NCI-H345 (cell line): ENCODE measurements around the gene IL21.
"Not testable (repeated sequence)": the region's sequence is repeated elsewhere in the genome, so short reads cannot be mapped to it uniquely, and the experiment has no call there.

Source experiments
- DNase-seq: peaks from one replicate; lab custom pipeline; 2025; lab: John Stamatoyannopoulos, UW

Gene IL21

GRCh38 chr4:122621016-122621507 is at the start of gene IL21:
TSS of gene IL21 (minus strand) at chr4:122621066. CDS start at chr4:122621011, 55 bp downstream.
- no peak for DNase-seq

GRCh38 chr4:122669911-122670738 is 49.3 kb upstream of the IL21 start:
- DNase-seq: no peak

- DNase-seq: no peak
Observed at GRCh38 chr4:122668241-122668640, 47.4 kb upstream of the IL21 start.

GRCh38 chr4:122666527-122667245 is 45.8 kb upstream of the IL21 start:
- DNase-seq: no peak

GRCh38 chr4:122665161-122665929 is 44.5 kb upstream of the IL21 start:
- DNase-seq: no peak

GRCh38 chr4:122663814-122664610 is 43.1 kb upstream of the IL21 start:
- DNase-seq: no peak

GRCh38 chr4:122663291-122663690 is 42.4 kb upstream of the IL21 start:
- no peak for DNase-seq

- DNase-seq: no peak
Observed at GRCh38 chr4:122662701-122663100, 41.8 kb upstream of the IL21 start.

- no peak for DNase-seq
Observed at GRCh38 chr4:122661176-122662160, 40.6 kb upstream of the IL21 start.

- no peak for DNase-seq
Observed at GRCh38 chr4:122658818-122659295, 38.0 kb upstream of the IL21 start.

- no peak for DNase-seq
Observed at GRCh38 chr4:122658377-122658776, 37.5 kb upstream of the IL21 start.

- no peak for DNase-seq
Observed at GRCh38 chr4:122657553-122657952, 36.7 kb upstream of the IL21 start.

- DNase-seq: not testable (repeated sequence)
Observed at GRCh38 chr4:122656583-122656982, 35.7 kb upstream of the IL21 start.

- no peak for DNase-seq
Observed at GRCh38 chr4:122652379-122652778, 31.5 kb upstream of the IL21 start.

- DNase-seq: no peak
Observed at GRCh38 chr4:122650148-122650547, 29.3 kb upstream of the IL21 start.

GRCh38 chr4:122647656-122648055 is 26.8 kb upstream of the IL21 start:
- DNase-seq: no peak

GRCh38 chr4:122643257-122643656 is 22.4 kb upstream of the IL21 start:
- DNase-seq: no peak

GRCh38 chr4:122639181-122639580 is 18.3 kb upstream of the IL21 start:
- DNase-seq: no peak

- DNase-seq: no peak
Observed at GRCh38 chr4:122636697-122637096, 15.8 kb upstream of the IL21 start.

- no peak for DNase-seq
Observed at GRCh38 chr4:122635205-122635604, 14.3 kb upstream of the IL21 start.
